A673 (cell line): ENCODE results near the gene VAMP4. TPM values are rescaled to one million over a fixed set of nuclear protein-coding genes. Genes with fewer than 3 reads are reported as not detected.

Experiments
- BruUV-seq: library from RNA; stranded (reverse); fragments of 400-500 nt; replicated peaks from 2 replicates; lab custom pipeline; 2021; lab: Mats Ljungman, UMichigan
- CTCF ChIA-PET: fragments of 300-600 bp; sonication (Branson Sonifier 250); formaldehyde crosslinking; loops from one replicate; lab custom pipeline; 2022; ENCODE audit warnings: antibody characterized with exemption; lab: Charles Lee
- POLR2A ChIA-PET: fragments of 300-600 bp; sonication (Branson Sonifier 250); formaldehyde crosslinking; loops from one replicate; lab custom pipeline; 2022; ENCODE audit warnings: antibody characterized with exemption; ENCODE audit not compliant: low non-redundant PET; lab: Charles Lee
- DNase-seq: peaks from one replicate; pipeline ENCODE4 v3.0.0-alpha.2; 2015; ENCODE audit warnings: low spot score
- H3K27ac ChIP-seq: fragments of 200-600 bp; sonication (generic); 2 replicates; pipeline ENCODE4 v1.5.1; 2016; ENCODE audit warnings: mixed run types, low read depth, mild to moderate bottlenecking, mixed read lengths, antibody characterized with exemption, low read length; ENCODE audit not compliant: poor library complexity, severe bottlenecking
- H3K27me3 ChIP-seq: fragments of 200-600 bp; sonication (generic); replicated peaks from 2 replicates; pipeline ENCODE4 v1.6.1; 2017; ENCODE audit warnings: mixed run types, low read depth, mild to moderate bottlenecking, mixed read lengths, antibody characterized with exemption, low read length; ENCODE audit not compliant: insufficient read depth, poor library complexity
- H3K36me3 ChIP-seq: fragments of 200-600 bp; sonication (generic); 2 replicates; pipeline ENCODE4 v1.6.1; 2016; ENCODE audit warnings: mixed run types, mild to moderate bottlenecking, mixed read lengths, antibody characterized with exemption, low read length; ENCODE audit not compliant: insufficient read depth, poor library complexity, severe bottlenecking
- H3K4me1 ChIP-seq: fragments of 200-600 bp; sonication (generic); 2 replicates; pipeline ENCODE4 v1.6.1; 2017; ENCODE audit warnings: mixed run types, mild to moderate bottlenecking, mixed read lengths, antibody characterized with exemption, low read length; ENCODE audit not compliant: insufficient read depth, poor library complexity, severe bottlenecking
- H3K4me3 ChIP-seq: fragments of 200-600 bp; sonication (generic); 2 replicates; pipeline ENCODE4 v1.5.1; 2016; ENCODE audit warnings: low read depth, mixed run types, mild to moderate bottlenecking, mixed read lengths, low read length; ENCODE audit not compliant: poor library complexity, severe bottlenecking
- H3K9me3 ChIP-seq: fragments of 200-600 bp; sonication (generic); 2 replicates; pipeline ENCODE4 v1.6.1; 2016; ENCODE audit warnings: mixed run types, low read depth, mild to moderate bottlenecking, mixed read lengths, antibody characterized with exemption, low read length; ENCODE audit not compliant: poor library complexity, severe bottlenecking
- CTCF ChIP-seq: fragments of 300-800, 200-600 bp; sonication (generic); conservative IDR thresholded peaks from 2 replicates; pipeline ENCODE4 v1.5.1; 2017; ENCODE audit warnings: low read depth, mild to moderate bottlenecking, antibody characterized with exemption, low read length, moderate library complexity, mixed read lengths
- EZH2 ChIP-seq: fragments of 200-600 bp; sonication (generic); IDR thresholded peaks from 2 replicates; pipeline ENCODE4 v1.6.1; 2017; ENCODE audit warnings: borderline replicate concordance, low read depth, mild to moderate bottlenecking, mixed read lengths, antibody characterized with exemption, low read length; ENCODE audit not compliant: poor library complexity, severe bottlenecking
- intact Hi-C: fragments of 100-400 bp; cut with micrococcal nuclease; formaldehyde crosslinking; loops from one replicate; pipeline ENCODE4 v1.10.0; 2022; ENCODE audit not compliant: unreplicated experiment
- total RNA-seq: library from RNA; stranded (reverse); gene quantifications from 2 replicates; pipeline ENCODE4 v1.2.3, GENCODE V29; 2021

Gene VAMP4
- total RNA-seq, 1 experiment from 2014 or later = 8.9 TPM

GRCh38 chr1:171742577-171742922 lies 685 bp upstream of the VAMP4 start:
- Histone ChIP-seq H3K27me3 (no peaks in the 10 kb centered on the region), H3K36me3 (no peaks in the 10 kb centered on the region), H3K9me3 (no peaks in the 10 kb centered on the region), H3K4me3 (peak overlapping the region; percentile 93), H3K27ac (peak overlapping the region; percentile 93), H3K4me1 (peaks cover 23% of the 10 kb centered on the region)
- ChIA-PET CTCF (interaction anchor here (0.6 to 1.1 kb wide), 4 partner anchors 39 to 233 kb away, joined by 3 to 14 read pairs (median 4); partner anchors contain the start of gene METTL13), POLR2A (interaction anchor here (0.6 kb wide), 1 partner anchor 44 kb away, joined by 4 read pairs; no protein-coding TSS in a partner anchor)
- intact Hi-C loops = loop anchor here (2.0 kb wide), 1 partner anchor 38 kb away; the partner anchor contains the start of gene METTL13
- DNase-seq = peak; percentile 43
- TF ChIP-seq CTCF (no peak), EZH2 (no peak)
- BruUV-seq = TSS peak; percentile 90

GRCh38 chr1:171740987-171741871 lies 636 bp downstream of the VAMP4 start:
- intact Hi-C loops = no loop called here
- no peaks in the 10 kb centered on the region for H3K27me3 ChIP-seq
- POLR2A ChIA-PET = no interaction called here
- peak overlapping the region; percentile 93 for H3K27ac ChIP-seq
- H3K4me3 ChIP-seq = peak overlapping the region; percentile 93
- no peaks in the 10 kb centered on the region for H3K36me3 ChIP-seq
- TSS peak; percentile 72 for BruUV-seq
- H3K4me1 ChIP-seq = peaks cover 23% of the 10 kb centered on the region
- CTCF ChIA-PET = no interaction called here
- DNase-seq = peak; percentile 70
- no peaks in the 10 kb centered on the region for H3K9me3 ChIP-seq
- no peak for TF ChIP-seq EZH2
- no peak for TF ChIP-seq CTCF

GRCh38 chr1:171740356-171740863 lies 1.5 kb downstream of the VAMP4 start:
- peak overlapping the region; percentile 43 for H3K27ac ChIP-seq
- no peak for TF ChIP-seq EZH2
- no peak for TF ChIP-seq CTCF
- POLR2A ChIA-PET = no interaction called here
- CTCF ChIA-PET = no interaction called here
- intact Hi-C loops = no loop called here
- H3K9me3 ChIP-seq = no peaks in the 10 kb centered on the region
- H3K4me1 ChIP-seq = peaks cover 23% of the 10 kb centered on the region
- no peaks in the 10 kb centered on the region for H3K36me3 ChIP-seq
- H3K4me3 ChIP-seq = peak overlapping the region; percentile 93
- BruUV-seq = no TSS peak
- no peaks in the 10 kb centered on the region for H3K27me3 ChIP-seq
- DNase-seq = no peak
